ENCODE measurements around the gene TAS2R20. TPM values are rescaled to one million over a fixed set of nuclear protein-coding genes. Genes with fewer than 3 reads are reported as not detected.
"Not testable (repeated sequence)": the region's sequence is repeated elsewhere in the genome, so short reads cannot be mapped to it uniquely, and the experiment has no call there.

Gene TAS2R20
- 0.52 TPM for polyA plus RNA-seq (2013, experiment 1 of 2; ENCODE audit: insufficient read length)
- 0.73 TPM for polyA plus RNA-seq (2013, experiment 2 of 2; ENCODE audit: insufficient read length)

- no peak for DNase-seq
Measured at GRCh38 chr12:10998204-10998603, at the start of gene TAS2R20. TSS of gene TAS2R20 (minus strand) at chr12:10998304. CDS start at chr12:10997875, 429 bp downstream.

GRCh38 chr12:11041366-11041765 is 43.3 kb upstream of the TAS2R20 start:
- DNase-seq, result not testable (repeated sequence)

GRCh38 chr12:11040162-11040561 is 42.1 kb upstream of the TAS2R20 start:
- no peak for DNase-seq

- no peak for DNase-seq
Measured at GRCh38 chr12:11039171-11039570, 41.1 kb upstream of the TAS2R20 start.

GRCh38 chr12:11033959-11034358 is 35.9 kb upstream of the TAS2R20 start:
- not testable (repeated sequence) for DNase-seq

- no peak for DNase-seq
Measured at GRCh38 chr12:11031307-11031706, 33.2 kb upstream of the TAS2R20 start, which contains the start of gene TAS2R31. TSS of gene TAS2R31 (minus strand) at chr12:11031407. CDS start at chr12:11031335, 72 bp downstream.

- DNase-seq, result no peak
Measured at GRCh38 chr12:11026118-11026517, 28.0 kb upstream of the TAS2R20 start.

GRCh38 chr12:11023387-11023786 is 25.3 kb upstream of the TAS2R20 start:
- DNase-seq, result no peak

GRCh38 chr12:11022520-11022919 is 24.4 kb upstream of the TAS2R20 start, which contains the start of gene TAS2R19:
TSS of gene TAS2R19 (minus strand) at chr12:11022620. CDS start at chr12:11022571, 49 bp downstream.
- DNase-seq, result no peak

- no peak for DNase-seq
Measured at GRCh38 chr12:11016937-11017336, 18.8 kb upstream of the TAS2R20 start.

- no peak for DNase-seq
Measured at GRCh38 chr12:11015775-11016430, 17.8 kb upstream of the TAS2R20 start.

- peak; percentile 2 for DNase-seq
Measured at GRCh38 chr12:11014234-11014633, 16.1 kb upstream of the TAS2R20 start.

GRCh38 chr12:11007608-11008007 is 9.5 kb upstream of the TAS2R20 start:
- DNase-seq, result no peak

GRCh38 chr12:10994307-10994706 is 3.8 kb downstream of the TAS2R20 start:
- DNase-seq, result no peak

- no peak for DNase-seq
Measured at GRCh38 chr12:10989107-10989506, 9.0 kb downstream of the TAS2R20 start.

GRCh38 chr12:10986812-10987211 is 11.3 kb downstream of the TAS2R20 start, which contains the start of gene TAS2R50:
TSS of gene TAS2R50 (minus strand) at chr12:10986912. CDS start at chr12:10986860, 52 bp downstream.
- DNase-seq, result no peak

- no peak for DNase-seq
Measured at GRCh38 chr12:10982244-10982643, 15.9 kb downstream of the TAS2R20 start.

- no peak for DNase-seq
Measured at GRCh38 chr12:10974965-10975364, 23.1 kb downstream of the TAS2R20 start.

- DNase-seq, result peak; percentile 21
Measured at GRCh38 chr12:10968765-10969456, 29.2 kb downstream of the TAS2R20 start.

- DNase-seq, result peak; percentile 42
Measured at GRCh38 chr12:10967409-10967808, 30.7 kb downstream of the TAS2R20 start.

- no peak for DNase-seq
Measured at GRCh38 chr12:10966314-10966713, 31.8 kb downstream of the TAS2R20 start.

GRCh38 chr12:10965476-10965875 is 32.6 kb downstream of the TAS2R20 start:
- DNase-seq, result no peak

GRCh38 chr12:10960211-10960610 is 37.9 kb downstream of the TAS2R20 start:
- no peak for DNase-seq

- no peak for DNase-seq
Measured at GRCh38 chr12:10959804-10960203, 38.3 kb downstream of the TAS2R20 start.

All from fibroblast of skin of scalp (primary cell).